K562 (cell line): Measurements from ENCODE around the gene HSDL1. TPM values are rescaled to one million over a fixed set of nuclear protein-coding genes. Genes with fewer than 3 reads are reported as not detected.

Source experiments
- EP300 ChIP-seq: IDR thresholded peaks from 2 replicates; pipeline ENCODE4 v1.6.1; 2012; ENCODE audit warnings: low read length, improper control_type of control experiment
- HMGN3 ChIP-seq: IDR thresholded peaks from 2 replicates; pipeline ENCODE4 v1.6.1; 2011; ENCODE audit warnings: borderline replicate concordance, low read depth, mild to moderate bottlenecking, mixed read lengths, low read length; ENCODE audit not compliant: insufficient read length; ENCODE audit errors: extremely low read depth
- LARP7 ChIP-seq: fragments of 450-650 bp; IDR thresholded peaks from 2 replicates; pipeline ENCODE4 v1.6.1; 2016
- MAZ ChIP-seq, 2 experiments: fragments of 450-650 bp in 1 of 2; sonication (generic) in 1 of 2; formaldehyde crosslinking; IDR thresholded peaks in 1 of 2; conservative IDR thresholded peaks in 1 of 2; 2 replicates each; pipeline versions ENCODE4 v1.4.0 to v1.5.0; 2020; ENCODE audit warnings: mild to moderate bottlenecking in 1 of 2, missing genetic modification reagents in 1 of 2
- MYNN ChIP-seq, 2 experiments: sonication (generic); formaldehyde crosslinking in 1 of 2; IDR thresholded peaks; 2 replicates each; pipeline versions ENCODE4 v1.5.0 to v1.6.1; 2016 to 2020; ENCODE audit warnings: antibody characterized with exemption in 1 of 2, missing genetic modification reagents in 1 of 2
- PTRF ChIP-seq: fragments of 450-650 bp; IDR thresholded peaks from 2 replicates; pipeline ENCODE4 v1.6.1; 2016; ENCODE audit warnings: mild to moderate bottlenecking, missing genetic modification characterization, missing compliant biosample characterization
- TBL1XR1 ChIP-seq, 2 experiments: IDR thresholded peaks; 2 replicates each; pipeline ENCODE4 v1.6.1; 2012; ENCODE audit warnings: improper control_type of control experiment in 2 of 2, low read length in 2 of 2, mild to moderate bottlenecking in 1 of 2
- ZBTB40 ChIP-seq, 2 experiments: fragments of 450-650 bp in 1 of 2; sonication (generic) in 1 of 2; formaldehyde crosslinking in 1 of 2; IDR thresholded peaks; 2 replicates each; pipeline versions ENCODE4 v1.7.1 to v1.9.0; 2016 to 2022; ENCODE audit warnings: inconsistent platforms in 1 of 2, mild to moderate bottlenecking in 1 of 2, missing genetic modification reagents in 1 of 2
- ZNF12 ChIP-seq: sonication (generic); formaldehyde crosslinking; IDR thresholded peaks from 2 replicates; pipeline ENCODE4 v1.4.0; 2020; ENCODE audit warnings: mild to moderate bottlenecking, missing genetic modification reagents
- ZNF23 ChIP-seq: fragments of 250-450 bp; sonication (Bioruptor Pico); IDR thresholded peaks from 2 replicates; pipeline ENCODE4 v1.4.0; 2020; ENCODE audit warnings: mild to moderate bottlenecking
- ZNF584 ChIP-seq: fragments of 200-800 bp; sonication (Bioruptor generic); IDR thresholded peaks from 2 replicates; pipeline ENCODE4 v1.6.1; 2016; ENCODE audit warnings: low read depth, mild to moderate bottlenecking, missing genetic modification characterization, missing compliant biosample characterization
- polyA plus RNA-seq, 8 experiments: library from polyadenylated mRNA; depleted of rRNA in 4 of 8; stranded (reverse) in 5 of 8; unstranded in 3 of 8; fragments of >200 nt; fragmentation: Nextera tagmentation in 2 of 8; fragmentation: Illumina TruSeq in 1 of 8; extraction: Ambion mirVana in 2 of 8; extraction: Trizol in 1 of 8; gene quantifications; 2 replicates each; pipeline versions ENCODE4 v1.2.1 to v1.2.3, GENCODE V29; 2011 to 2014; ENCODE audit warnings: inconsistent platforms in 1 of 8, missing spikeins in 1 of 8
- total RNA-seq, 7 experiments: library from RNA; depleted of rRNA in 6 of 7; stranded (reverse); fragments of >200 nt in 6 of 7; fragmentation: Illumina TruSeq in 2 of 7; extraction: Trizol in 2 of 7; gene quantifications; 2 replicates each; pipeline versions ENCODE4 v1.2.1 to v1.2.3, GENCODE V29; 2011 to 2021; ENCODE audit warnings: low replicate concordance in 1 of 7
- TF ChIP-seq, protein P1 (sequence below), 2 experiments: fragments of 450-650 bp; IDR thresholded peaks; 2 replicates each; pipeline ENCODE4 v1.6.1; 2018; ENCODE audit warnings: mild to moderate bottlenecking in 2 of 2, low read depth in 1 of 2; ENCODE audit not compliant: partially characterized antibody in 2 of 2

The HSDL1 gene
- total and polyA plus RNA-seq, 9 of the 15 experiments (the other 6 are each of a cell fraction or from before 2014, with no cell fraction given), result 14.8 to 41.2 (median 27.7) TPM

GRCh38 chr16:84115919-84116719 lies 28.9 kb downstream of the HSDL1 start (continued):
- TF ChIP-seq ZBTB40 (IDR thresholded peaks at IDR 0.05), result peak; percentile 67; the same call in 1 of the 2 replicates
- no peak for TF ChIP-seq ZBTB40 (CRISPR knock-in tag; IDR thresholded peaks at IDR 0.05)
- no peak for TF ChIP-seq HMGN3
- peak; percentile 27; the same call in 1 of the 2 replicates for TF ChIP-seq EP300
- no peak for TF ChIP-seq ZNF23 (CRISPR knock-in tag)
- no peak for TF ChIP-seq MYNN (IDR thresholded peaks at IDR 0.05)
- no peak for TF ChIP-seq MYNN (CRISPR knock-in tag; IDR thresholded peaks at IDR 0.05)
- no peak for TF ChIP-seq MAZ (CRISPR knock-in tag; conservative IDR thresholded peaks at IDR 0.05 in 1 of 2, IDR thresholded peaks at IDR 0.05 in 1 of 2)
- TF ChIP-seq LARP7, result no peak
- TF ChIP-seq TBL1XR1 (IDR thresholded peaks at IDR 0.05; ENCODE audit: low read length in 2 of 2), result peak in 1 of 2 experiments; percentile 72; a peak in 2 of 4 replicates
- TF ChIP-seq, protein P1, sequence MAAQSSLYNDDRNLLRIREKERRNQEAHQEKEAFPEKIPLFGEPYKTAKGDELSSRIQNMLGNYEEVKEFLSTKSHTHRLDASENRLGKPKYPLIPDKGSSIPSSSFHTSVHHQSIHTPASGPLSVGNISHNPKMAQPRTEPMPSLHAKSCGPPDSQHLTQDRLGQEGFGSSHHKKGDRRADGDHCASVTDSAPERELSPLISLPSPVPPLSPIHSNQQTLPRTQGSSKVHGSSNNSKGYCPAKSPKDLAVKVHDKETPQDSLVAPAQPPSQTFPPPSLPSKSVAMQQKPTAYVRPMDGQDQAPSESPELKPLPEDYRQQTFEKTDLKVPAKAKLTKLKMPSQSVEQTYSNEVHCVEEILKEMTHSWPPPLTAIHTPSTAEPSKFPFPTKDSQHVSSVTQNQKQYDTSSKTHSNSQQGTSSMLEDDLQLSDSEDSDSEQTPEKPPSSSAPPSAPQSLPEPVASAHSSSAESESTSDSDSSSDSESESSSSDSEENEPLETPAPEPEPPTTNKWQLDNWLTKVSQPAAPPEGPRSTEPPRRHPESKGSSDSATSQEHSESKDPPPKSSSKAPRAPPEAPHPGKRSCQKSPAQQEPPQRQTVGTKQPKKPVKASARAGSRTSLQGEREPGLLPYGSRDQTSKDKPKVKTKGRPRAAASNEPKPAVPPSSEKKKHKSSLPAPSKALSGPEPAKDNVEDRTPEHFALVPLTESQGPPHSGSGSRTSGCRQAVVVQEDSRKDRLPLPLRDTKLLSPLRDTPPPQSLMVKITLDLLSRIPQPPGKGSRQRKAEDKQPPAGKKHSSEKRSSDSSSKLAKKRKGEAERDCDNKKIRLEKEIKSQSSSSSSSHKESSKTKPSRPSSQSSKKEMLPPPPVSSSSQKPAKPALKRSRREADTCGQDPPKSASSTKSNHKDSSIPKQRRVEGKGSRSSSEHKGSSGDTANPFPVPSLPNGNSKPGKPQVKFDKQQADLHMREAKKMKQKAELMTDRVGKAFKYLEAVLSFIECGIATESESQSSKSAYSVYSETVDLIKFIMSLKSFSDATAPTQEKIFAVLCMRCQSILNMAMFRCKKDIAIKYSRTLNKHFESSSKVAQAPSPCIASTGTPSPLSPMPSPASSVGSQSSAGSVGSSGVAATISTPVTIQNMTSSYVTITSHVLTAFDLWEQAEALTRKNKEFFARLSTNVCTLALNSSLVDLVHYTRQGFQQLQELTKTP (IDR thresholded peaks at IDR 0.05; ENCODE audit: low read depth in 1 of 2, partially characterized antibody in 2 of 2), result peak in 1 of 2 experiments; percentile 20
- 0 out of 2 replicates have a peak, but pooled peaks have one; percentile 6 for TF ChIP-seq ZNF584 (CRISPR knock-in tag)
- no peak for TF ChIP-seq PTRF (tag)
- TF ChIP-seq ZNF12 (CRISPR knock-in tag), result no peak
